GM12875 (cell line): ENCODE results near the gene INPP5A.

Experiments used
- H3K4me3 ChIP-seq: one replicate; pipeline ENCODE4 v1.5.1; 2011; ENCODE audit warnings: low read depth, low read length, control low read depth
- CTCF ChIP-seq: IDR thresholded peaks from 2 replicates; pipeline ENCODE4 v1.5.1; 2011; ENCODE audit warnings: low read depth, mild to moderate bottlenecking, control low read depth, inconsistent platforms, low read length, moderate library complexity, borderline replicate concordance; ENCODE audit not compliant: insufficient read depth

The INPP5A gene

GRCh38 chr10:132662186-132662920 lies 124.8 kb downstream of the INPP5A start:
- TF ChIP-seq CTCF: no peak
- H3K4me3 ChIP-seq: no peak overlapping the region

GRCh38 chr10:132663666-132664365 lies 126.2 kb downstream of the INPP5A start:
- TF ChIP-seq CTCF: no peak
- H3K4me3 ChIP-seq: no peak overlapping the region

- no peak for TF ChIP-seq CTCF
- H3K4me3 ChIP-seq: no peak overlapping the region
Observed at GRCh38 chr10:132664407-132664806, 126.8 kb downstream of the INPP5A start.

- H3K4me3 ChIP-seq: no peak overlapping the region
- TF ChIP-seq CTCF: no peak
Observed at GRCh38 chr10:132664883-132665282, 127.3 kb downstream of the INPP5A start.

GRCh38 chr10:132665946-132666704 lies 128.5 kb downstream of the INPP5A start:
- no peak for TF ChIP-seq CTCF
- no peak overlapping the region for H3K4me3 ChIP-seq

- no peak for TF ChIP-seq CTCF
- H3K4me3 ChIP-seq: no peak overlapping the region
Observed at GRCh38 chr10:132666705-132667341, 129.2 kb downstream of the INPP5A start.
